Measurements from ENCODE around the gene SYT5.
"Not testable (repeated sequence)": the region's sequence is repeated elsewhere in the genome, so short reads cannot be mapped to it uniquely, and the experiment has no call there.

Gene SYT5

GRCh38 chr19:55166530-55167268 lies 13.4 kb downstream of the SYT5 start, which contains the start of gene DNAAF3:
Gene DNAAF3, minus strand, starts transcription at chr19:55166613. Its CDS starts 200 bp downstream, at chr19:55166413.
- peak; percentile 87 to 94 (median 90) for DNase-seq

DNA sequence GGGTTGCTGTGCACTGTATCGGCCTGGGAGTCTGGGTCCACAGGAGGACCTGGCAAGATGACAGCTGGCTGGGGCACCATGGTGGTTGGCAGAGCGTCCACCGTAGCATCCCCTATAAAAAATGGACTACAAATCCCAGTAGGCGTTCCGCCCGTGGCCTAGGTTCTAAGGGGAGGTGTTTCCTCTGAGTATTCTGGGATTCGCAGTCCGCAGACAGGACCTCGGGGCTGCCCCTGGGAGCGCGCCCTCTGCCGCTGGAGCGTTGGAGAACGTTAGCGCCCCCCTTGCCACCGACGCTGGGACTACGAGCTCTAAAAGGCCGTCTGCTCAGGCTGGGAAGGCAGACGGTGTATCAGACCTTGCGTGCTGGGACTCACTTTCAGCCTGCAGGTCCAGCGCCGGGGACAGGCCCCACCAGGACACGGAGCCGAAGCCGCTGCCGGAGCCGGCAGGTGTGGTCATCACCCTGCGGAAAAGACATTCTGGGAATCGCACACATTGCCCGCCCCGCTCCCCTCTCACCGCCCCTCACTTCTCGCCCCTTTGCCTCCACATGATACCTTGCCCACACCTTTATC lies 14.0 kb downstream of the SYT5 start:
- peak; percentile 59 to 79 (median 66) for DNase-seq

DNA sequence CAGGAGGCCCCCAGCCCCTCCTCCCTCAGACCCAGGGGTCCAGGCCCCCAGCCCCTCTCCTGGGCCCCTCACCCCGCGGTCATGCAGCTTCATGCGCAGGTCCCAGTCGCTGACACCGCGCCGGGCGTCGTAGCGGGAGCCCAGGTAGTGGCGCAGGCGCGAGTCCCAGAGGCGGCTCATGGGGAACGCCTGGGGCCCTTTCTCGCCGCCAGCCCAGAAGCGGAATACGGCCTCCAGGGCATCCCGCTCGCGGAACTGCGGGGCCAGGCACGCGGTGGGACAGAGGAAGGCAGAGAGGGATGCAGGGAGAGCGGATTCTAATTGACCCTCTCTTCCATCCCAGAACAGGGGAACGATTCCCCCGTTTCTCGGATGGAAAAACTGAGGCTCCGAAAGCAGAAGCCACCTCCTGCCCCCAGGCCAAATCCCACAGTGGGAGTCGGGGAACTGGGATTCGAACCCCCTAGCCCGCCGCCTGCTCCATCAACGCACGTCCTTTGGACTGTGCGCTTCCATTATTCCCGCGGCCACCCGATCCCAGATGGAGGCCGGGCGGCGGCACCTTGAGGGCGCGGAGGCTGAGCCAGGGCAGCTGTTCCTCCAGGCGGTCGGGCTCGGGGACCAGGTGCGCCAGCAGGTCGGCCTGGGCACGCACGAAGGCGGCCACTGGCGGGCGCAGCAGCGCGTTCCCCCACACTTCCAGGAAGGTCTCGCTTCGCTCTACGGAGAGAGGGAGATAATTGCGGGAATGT lies 18.3 kb downstream of the SYT5 start:
- no peak for DNase-seq

GRCh38 chr19:55160986-55161365 lies 19.1 kb downstream of the SYT5 start:
- no peak for DNase-seq

DNA sequence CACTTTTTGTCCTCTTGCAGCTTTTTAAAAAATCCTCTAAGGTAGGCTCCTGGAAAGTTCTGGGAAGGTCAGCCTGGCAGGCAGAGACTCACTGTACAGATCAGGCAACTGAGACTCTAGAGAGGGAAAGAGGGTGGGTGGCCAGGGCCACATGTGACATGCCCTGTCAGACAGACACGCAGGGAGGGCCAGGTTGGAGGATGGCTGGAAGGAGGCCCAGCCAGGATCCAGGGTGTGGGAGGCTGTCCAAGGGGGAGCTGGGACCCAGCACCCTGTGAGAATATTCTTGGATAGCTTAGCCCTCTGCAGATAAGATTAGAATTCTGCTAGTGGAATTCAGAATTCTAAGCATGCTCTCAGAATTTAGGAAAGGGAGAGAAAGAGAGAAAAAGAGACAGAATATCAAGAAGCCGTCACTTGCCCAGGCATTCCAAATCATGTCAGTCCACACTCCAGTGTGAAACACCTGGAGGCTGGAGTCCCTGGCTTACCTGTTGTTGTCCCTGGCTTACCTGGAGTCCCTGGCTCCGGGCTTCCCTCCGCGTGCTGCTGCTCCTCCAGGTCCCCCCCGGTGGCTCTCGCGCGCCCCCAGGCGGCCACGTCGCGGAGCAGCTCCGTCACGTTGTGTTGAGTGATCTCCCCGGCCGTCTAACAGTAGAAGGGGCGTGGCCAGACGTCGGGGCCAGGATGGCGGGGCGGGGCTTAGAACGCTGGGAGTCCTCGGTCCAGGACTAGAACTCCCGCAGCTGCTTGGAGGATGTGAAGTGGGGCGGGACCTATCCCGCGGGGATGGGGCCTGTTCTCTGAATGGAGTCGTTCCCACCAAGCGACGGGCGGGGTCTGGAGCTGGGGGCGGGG lies 19.7 kb downstream of the SYT5 start:
- peak; percentile 89 to 93 (median 92) for DNase-seq

DNA sequence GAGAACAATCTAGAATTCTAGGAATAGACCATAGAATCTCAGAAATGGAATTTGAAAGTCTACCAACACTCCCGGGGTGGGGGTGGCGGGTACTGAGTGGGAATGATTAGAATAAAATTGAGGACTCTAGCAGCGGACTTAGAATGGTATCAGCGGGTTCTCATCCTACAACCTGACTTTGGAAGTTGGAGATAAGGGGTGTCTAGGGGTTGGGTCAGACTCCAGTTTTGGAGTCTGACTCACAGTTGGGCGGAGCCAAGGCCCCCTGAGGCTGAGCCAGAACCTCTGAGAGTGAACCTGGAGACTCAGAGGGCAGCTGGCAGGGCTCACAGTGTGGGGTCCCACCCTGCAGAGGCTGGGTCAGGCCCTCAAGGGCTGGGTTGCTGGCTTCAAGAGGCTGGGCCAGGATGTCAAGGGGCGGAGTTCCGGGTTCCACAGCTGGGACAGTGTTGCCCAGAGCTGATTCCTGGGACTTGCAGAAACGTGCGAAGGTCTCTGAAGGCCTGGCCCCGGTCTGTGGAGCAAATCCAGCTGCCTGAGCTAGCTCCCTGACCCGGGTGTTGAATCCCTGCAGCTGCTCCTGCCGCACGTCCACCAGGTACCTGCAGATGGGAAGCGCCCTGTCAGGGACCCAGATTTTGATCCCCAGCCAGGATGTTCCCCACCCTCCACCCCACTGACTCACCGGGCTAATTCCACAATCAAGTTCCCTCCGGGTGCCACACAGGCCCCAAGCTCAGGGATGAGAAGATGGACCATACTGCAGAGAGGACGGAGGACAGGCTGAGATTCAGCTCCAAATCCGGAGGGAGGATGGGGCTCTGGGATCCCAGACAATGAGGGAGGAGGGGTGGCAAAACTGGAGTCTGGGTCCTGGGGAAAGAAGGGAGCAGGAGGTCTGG lies 21.0 kb downstream of the SYT5 start:
- no peak for DNase-seq

- no peak for DNase-seq
Observed at GRCh38 chr19:55158423-55158822, 21.7 kb downstream of the SYT5 start.

GRCh38 chr19:55157064-55157908 lies 22.8 kb downstream of the SYT5 start, which contains the start of gene TNNI3:
Gene TNNI3, minus strand, starts transcription at chr19:55157732. Its CDS starts 143 bp downstream, at chr19:55157589.
- no peak for DNase-seq

DNA sequence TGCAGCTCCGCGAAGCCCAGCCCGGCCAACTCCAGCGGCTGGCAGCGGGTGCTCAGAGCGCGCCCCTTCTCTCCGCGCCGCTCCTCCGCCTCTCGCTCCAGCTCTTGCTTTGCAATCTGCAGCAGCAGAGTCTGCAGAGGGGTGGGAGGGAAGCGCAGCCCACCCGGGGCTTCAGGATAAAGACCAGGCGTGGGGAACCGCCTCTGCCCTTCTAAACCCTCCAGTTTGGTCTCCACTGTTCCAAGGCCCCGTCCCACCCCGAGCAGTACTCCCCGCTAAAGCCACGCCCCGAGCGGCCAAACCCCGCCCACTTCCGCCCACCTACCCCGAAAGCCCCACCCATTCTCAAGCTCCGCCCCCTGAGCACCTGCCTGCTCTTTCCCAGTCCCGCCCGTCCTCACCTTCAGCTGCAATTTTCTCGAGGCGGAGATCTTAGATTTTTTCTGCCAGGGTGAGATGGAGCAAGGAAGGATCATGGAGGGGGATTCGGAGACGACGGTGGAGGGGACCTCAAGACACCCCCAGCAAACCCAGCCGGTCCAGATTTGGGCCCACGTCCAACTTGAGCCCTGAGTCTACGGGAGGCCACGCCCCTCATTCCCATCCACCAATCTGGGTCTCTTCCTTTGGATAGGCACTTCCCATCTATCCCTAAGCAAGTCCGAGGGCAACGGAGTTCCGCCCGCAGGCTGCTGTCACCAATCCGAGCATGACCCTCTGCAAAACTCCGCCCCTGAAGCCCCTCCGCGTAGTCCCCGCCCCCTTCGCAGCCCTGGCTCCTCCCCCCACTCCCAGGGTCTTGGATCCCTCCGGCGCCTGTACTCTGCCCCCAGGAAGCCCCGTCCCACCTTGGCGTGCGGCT lies 23.7 kb downstream of the SYT5 start:
- peak in 3 of 4 experiments; percentile 23 to 43 (median 31) for DNase-seq

DNA sequence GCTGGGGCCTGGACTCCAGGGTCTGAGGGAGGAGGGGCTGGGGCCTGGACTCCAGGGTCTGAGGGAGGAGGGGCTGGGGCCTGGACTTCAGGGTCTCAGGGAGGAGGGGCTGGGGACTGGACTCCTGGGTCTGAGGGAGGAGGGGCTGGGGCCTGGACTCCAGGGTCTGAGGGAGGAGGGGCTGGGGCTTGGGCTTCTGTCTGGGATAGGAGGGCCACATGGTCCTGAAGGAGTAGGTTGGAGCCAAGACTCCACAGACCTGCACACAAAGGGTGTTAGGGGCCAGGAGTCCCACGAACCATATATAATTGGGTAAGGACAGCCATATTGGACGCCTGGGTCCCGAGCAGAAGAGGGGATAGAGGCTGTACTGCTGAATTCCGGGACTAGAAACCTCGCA lies 24.3 kb downstream of the SYT5 start:
- DNase-seq: not testable (repeated sequence)

GRCh38 chr19:55153652-55154264 lies 26.3 kb downstream of the SYT5 start:
- no peak for DNase-seq

GRCh38 chr19:55152017-55152416 lies 28.1 kb downstream of the SYT5 start:
- DNase-seq: no peak

GRCh38 chr19:55149078-55150003 lies 30.7 kb downstream of the SYT5 start, which contains the start of gene TNNT1:
Gene TNNT1, minus strand, starts transcription at chr19:55149206. Its CDS starts 2,049 bp downstream, at chr19:55147157.
- DNase-seq: no peak

GRCh38 chr19:55147545-55148251 lies 32.4 kb downstream of the SYT5 start:
- DNase-seq: no peak

DNA sequence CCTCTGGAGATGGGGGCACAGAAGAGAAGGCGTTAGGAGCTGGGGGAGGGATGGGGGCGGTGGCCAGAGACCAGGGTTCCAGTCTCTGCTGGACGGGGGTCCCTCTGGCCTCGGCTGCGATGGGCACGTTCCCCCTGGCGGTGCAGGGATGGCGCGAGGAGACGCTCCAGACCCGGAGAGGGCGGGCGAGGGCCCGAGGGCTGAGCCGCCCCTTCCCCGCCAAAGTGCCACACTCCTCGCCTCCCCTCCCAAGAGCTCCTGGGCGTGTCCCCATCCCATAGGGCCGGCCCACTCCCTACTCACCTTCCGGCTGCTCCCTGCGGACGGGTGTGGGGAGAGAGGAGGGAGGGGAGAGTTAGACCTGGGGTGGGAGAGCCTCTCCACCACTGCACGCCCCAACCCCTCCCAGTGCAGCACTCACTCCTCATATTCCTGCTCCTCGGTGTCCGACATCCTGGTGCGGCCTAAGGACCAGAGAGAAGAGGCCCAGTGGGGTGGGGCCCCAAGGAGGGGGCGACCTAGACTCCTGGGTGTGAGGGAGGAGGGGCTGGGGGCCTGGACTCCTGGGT lies 33.3 kb downstream of the SYT5 start:
- no peak for DNase-seq

DNA sequence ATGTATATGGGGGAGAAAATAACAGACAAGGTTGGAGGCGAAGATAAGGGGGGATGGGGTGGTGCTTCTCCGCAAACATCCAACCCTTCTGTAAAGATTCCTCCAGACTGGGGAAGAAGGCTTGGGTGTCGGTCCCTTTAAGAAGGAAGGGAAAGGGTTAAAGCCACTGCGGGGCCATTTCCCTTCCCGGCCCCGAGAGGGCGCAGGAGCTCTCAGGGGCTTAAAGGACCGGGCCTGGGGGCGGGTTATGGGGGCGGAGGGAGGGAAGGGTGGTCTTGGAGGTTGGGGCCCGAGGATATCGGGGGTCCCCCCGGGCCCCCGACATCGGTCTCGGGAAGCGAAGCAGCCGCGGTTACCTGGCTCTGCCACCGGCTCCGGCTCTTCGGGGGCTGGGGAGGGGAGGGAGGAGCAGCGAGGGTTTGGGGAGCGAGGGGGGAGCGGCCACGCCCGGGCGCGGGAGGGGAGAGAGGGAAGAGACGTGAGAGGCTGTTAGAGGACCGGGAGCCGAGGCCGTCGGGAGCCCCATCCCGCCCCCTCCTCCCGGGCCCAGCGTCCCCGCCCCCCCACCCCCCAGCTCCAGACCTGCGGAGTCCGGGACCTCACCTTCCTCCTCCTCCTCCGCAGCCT lies 33.9 kb downstream of the SYT5 start:
- DNase-seq: peak; percentile 35 to 57 (median 47)
